Astrocyte of the spinal cord (primary cell): ENCODE data around the gene CEP131.

Experiments used
- DNase-seq: peaks from one replicate; pipeline ENCODE4 v3.0.0; 2011; ENCODE audit warnings: low read depth, low spot score
- H3K4me3 ChIP-seq: 2 replicates; pipeline ENCODE4 v1.5.1; 2011; ENCODE audit warnings: low read depth, mild to moderate bottlenecking, low read length, moderate library complexity
- in situ Hi-C: cut with HindIII; loops from 2 replicates; pipeline ENCODE4 v1.10.0; 2017; ENCODE audit warnings: low sequenced_read_pairs
- TF ChIP-seq, protein P1 (sequence below): IDR thresholded peaks from 2 replicates; pipeline ENCODE4 v1.5.1; 2012; ENCODE audit warnings: low read depth, mild to moderate bottlenecking, low read length, inconsistent platforms

Gene CEP131

DNA sequence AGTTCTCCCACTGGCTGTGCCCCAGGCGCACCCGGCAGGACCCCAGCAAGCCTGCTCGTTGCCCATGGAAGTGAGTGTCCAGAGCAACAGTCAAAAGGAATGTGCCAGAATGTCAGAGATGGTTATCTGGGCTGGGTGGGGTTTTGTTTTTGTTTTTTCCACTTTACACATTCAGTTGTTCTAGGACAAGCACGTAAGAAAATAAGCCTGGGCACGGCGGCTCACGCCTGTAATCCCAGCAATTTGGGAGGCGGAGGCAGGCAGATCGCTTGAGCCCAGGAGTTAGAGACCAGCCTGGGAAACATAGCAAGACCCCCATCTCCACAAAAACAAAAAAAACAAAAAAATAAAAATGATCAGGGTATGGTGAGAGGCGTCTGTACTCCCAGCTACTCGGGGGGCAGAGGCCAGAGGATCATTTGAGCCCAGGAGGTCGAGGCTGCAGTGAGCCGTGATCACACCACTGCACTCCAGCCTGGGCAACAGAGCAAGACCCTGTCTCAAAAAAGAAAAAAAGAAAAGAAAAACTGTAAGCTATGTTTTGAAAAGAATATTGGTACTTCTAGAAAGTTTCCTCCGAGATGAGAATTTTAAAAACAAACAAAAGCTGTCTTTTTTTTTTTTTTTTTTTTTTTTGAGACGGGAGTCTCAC lies 24.7 kb upstream of the CEP131 start:
- no peak for DNase-seq
- in situ Hi-C loops = no loop called here
- no peak overlapping the region for H3K4me3 ChIP-seq
- TF ChIP-seq, protein P1, sequence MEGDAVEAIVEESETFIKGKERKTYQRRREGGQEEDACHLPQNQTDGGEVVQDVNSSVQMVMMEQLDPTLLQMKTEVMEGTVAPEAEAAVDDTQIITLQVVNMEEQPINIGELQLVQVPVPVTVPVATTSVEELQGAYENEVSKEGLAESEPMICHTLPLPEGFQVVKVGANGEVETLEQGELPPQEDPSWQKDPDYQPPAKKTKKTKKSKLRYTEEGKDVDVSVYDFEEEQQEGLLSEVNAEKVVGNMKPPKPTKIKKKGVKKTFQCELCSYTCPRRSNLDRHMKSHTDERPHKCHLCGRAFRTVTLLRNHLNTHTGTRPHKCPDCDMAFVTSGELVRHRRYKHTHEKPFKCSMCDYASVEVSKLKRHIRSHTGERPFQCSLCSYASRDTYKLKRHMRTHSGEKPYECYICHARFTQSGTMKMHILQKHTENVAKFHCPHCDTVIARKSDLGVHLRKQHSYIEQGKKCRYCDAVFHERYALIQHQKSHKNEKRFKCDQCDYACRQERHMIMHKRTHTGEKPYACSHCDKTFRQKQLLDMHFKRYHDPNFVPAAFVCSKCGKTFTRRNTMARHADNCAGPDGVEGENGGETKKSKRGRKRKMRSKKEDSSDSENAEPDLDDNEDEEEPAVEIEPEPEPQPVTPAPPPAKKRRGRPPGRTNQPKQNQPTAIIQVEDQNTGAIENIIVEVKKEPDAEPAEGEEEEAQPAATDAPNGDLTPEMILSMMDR = no peak

DNA sequence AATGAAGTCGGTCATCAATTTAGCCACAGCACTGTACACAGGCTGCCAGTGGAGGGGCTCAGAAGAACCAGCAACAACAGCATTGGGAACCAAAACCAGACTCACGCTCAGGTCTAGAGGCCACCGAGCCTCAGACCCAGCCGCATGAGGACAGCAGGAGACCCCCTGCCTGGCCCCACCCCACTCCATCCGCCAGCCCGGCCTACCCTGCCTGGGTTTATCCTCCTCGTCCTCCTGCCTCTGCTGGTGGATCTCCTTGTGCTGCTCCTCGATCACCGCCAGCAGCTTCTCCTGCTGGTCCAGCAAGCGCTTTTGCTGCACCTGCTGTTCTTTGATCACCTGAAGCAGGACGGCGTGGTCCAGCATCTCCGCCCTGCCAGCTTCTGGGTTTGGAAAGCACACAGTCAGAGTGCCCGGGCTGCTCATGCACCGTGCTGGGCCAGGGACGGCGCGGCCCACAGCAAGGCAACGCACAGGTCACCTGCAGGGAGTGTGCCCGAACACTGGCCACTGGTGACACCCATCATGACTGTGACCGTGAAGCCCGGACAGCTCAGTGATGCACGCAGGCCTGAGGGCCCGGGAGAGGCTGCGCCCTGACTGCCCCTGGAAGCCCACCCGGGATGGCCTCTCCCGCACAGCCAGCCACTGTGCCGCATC lies 24.0 kb upstream of the CEP131 start:
- TF ChIP-seq, protein P1 = no peak
- DNase-seq = no peak
- H3K4me3 ChIP-seq = no peak overlapping the region
- in situ Hi-C loops = no loop called here

DNA sequence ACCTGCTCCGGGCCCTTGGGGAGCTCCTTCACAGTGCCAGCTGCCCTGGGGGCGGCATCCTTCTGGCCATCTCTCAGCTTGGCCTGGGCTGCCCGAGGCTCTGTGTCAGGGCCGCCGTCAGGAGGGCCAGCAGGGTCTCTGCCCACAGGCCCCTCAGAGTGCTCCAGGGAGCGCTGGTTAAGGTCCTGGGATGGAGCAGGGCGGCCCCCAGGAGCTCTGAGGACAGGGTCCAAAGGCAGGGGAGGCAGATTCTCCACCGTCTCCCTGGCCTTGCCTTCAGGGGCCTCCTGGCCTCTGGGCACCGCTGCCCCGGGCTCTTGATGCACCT lies 23.5 kb upstream of the CEP131 start:
- in situ Hi-C loops = no loop called here
- no peak for DNase-seq
- H3K4me3 ChIP-seq = no peak overlapping the region
- TF ChIP-seq, protein P1 = no peak

DNA sequence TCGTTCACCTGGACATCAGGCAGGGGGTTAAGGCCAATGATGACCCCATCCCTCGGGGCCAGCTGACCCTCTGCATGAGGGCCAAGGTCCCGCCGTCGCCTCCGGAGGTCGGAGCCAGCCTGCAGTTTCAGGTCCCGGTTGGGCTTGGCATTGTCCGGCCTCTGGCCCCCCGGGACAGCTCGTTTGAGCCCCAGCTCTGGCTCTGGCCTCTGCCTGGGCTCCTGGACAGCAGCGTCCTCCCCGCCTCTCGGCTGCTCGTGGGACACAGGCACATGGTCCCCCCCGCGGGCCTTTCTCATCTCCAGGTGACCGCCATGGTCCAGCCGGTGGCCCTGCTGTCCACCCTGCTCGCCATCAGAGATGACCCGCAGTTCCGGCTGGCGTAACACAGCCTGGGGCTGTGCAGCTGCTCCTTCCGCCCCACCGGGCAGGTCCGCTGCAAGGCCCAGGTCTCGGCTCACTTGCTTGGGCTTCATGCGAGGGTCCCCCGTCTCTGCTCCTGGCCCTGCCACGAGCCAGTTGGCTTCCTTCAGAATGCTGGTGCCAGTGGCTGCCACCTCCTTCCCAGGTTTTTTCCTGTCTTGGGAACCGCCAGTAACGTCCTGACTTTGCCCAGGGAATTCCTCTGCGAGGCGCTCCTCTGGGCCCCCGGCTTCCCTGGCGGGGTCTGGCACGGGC lies 23.0 kb upstream of the CEP131 start:
- TF ChIP-seq, protein P1 = no peak
- no peak overlapping the region for H3K4me3 ChIP-seq
- no peak for DNase-seq
- in situ Hi-C loops = no loop called here

DNA sequence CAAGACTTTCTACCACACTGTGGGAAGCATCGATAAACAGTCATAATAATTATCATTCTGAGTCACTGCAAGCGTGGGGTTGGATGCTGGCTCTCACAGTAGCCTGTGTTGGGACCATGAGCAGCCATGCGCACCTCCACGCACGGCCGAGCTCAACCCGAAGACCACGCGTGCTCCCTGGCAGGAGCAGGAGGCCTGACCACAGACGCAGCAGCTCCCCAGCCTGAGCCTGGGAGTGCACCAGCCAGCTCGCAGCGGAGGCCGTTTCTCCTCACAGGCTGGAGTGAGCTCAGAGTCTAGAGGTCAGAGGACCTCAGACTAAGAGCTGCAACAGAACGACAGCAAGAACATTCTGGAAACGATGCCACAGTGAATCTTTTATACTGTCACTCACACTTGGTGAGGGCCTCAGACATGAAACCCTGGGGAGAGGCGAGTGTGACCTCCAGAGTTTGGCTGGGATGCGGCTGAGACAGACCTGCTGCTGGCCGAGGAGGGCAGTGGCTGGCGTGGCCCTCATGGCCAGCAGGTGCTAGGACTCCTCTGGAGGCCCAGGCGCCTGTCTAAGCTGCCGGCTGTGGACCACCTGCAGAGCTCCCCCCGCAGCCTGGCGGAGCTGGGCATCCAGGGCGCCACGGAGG lies 22.4 kb upstream of the CEP131 start:
- TF ChIP-seq, protein P1 = no peak
- no peak for DNase-seq
- in situ Hi-C loops = no loop called here
- no peak overlapping the region for H3K4me3 ChIP-seq

DNA sequence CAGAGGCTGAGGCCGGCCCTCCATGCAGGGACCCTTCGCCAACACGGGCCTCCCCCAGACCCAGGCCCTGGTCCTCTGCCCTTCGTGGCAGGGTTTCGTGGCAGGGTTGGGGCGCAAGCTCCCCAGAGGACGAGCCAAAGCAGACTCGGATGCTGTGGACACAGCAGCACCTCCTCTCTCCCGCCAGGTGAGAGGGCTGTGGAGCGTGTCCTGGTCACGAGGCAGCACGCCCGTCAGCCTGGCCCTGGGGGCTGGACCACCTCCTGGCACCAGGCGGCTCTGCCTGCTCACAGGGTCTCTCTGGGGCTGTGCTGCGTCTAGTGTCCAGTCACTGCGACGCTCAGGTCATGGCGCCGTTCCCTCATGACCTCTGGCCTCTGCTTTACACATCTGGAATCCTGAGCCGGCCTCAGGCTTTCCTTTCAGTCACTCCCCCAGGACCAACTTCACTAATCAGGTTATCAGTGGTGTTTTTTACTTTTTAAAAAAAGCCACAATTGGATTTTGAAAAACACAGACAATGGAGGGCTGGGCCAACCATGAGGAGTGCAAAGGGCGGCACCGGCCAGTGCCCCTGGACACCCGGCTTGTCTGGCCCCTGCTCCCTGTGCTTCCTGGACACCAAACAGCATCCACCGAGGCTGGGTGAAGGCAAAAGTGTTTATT lies 21.7 kb upstream of the CEP131 start:
- TF ChIP-seq, protein P1 = no peak
- in situ Hi-C loops = no loop called here
- no peak overlapping the region for H3K4me3 ChIP-seq
- no peak for DNase-seq
